Measurements from ENCODE around the gene CTSZ. TPM values are rescaled to one million over a fixed set of nuclear protein-coding genes. Genes with fewer than 3 reads are reported as not detected.

Gene CTSZ
- total and polyA plus RNA-seq, 2 of the 4 experiments (the other 2 are of a cell fraction) = 46.1 to 88.5 TPM

DNA sequence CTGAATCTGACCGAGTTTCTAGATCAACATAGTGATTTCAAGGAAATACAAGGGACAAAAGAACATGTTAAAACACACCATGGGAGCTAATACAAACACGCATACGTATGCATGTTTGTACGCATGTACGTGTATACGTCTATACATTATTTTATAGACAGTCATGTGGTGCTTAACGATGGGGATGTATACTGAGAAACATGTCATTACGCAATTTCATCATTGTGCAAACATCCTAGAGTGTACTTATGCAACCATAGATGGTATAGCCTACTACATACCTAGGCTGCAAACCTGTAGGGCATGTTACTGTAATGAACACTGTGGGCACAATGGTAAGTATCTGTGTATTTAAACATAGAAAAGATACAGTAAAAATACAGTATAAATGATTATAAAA, 51.0 kb downstream of the CTSZ start:
- Histone ChIP-seq H3K9ac (ENCODE audit: low read depth, low read length) (no peak overlapping the region), H3K4me1 (ENCODE audit: control insufficient read depth, insufficient read depth, low read length) (no peaks in the 10 kb centered on the region), H3K4ac (ENCODE audit: low read depth, low read length) (no peak overlapping the region), H2AK5ac (ENCODE audit: low read depth, low read length) (no peak overlapping the region), H4K20me1 (ENCODE audit: insufficient read depth, low read length) (no peaks in the 10 kb centered on the region), H3K79me1 (ENCODE audit: low read depth in 1 of 2, low read length in 2 of 2) (no peaks in the 10 kb centered on the region), H4K91ac (ENCODE audit: insufficient read depth, low read depth, low read length) (no peak overlapping the region), H3K27me3 (ENCODE audit: control insufficient read depth, insufficient read depth, low read length) (no peaks in the 10 kb centered on the region; the same call in 1 of the 2 replicates), H2BK15ac (ENCODE audit: low read depth, low read length) (no peak overlapping the region), H3K27ac (ENCODE audit: insufficient read depth, low read length) (no peak overlapping the region), H2BK5ac (ENCODE audit: low read depth, low read length, poor library complexity, severe bottlenecking) (no peak overlapping the region), H3K36me3 (ENCODE audit: control insufficient read depth, insufficient read depth, low read length) (no peaks in the 10 kb centered on the region), H3K14ac (replicated peaks; ENCODE audit: low read depth, low read length) (no peak overlapping the region), H3K9me1 (ENCODE audit: insufficient read depth, low read length) (no peaks in the 10 kb centered on the region), H2AFZ (replicated peaks; ENCODE audit: low read length, poor library complexity) (no peak overlapping the region), H4K8ac (ENCODE audit: low read depth in 2 of 2, low read length in 2 of 2) (no peak overlapping the region), H4K5ac (ENCODE audit: low read depth, low read length) (no peak overlapping the region), H2AK9ac (replicated peaks; ENCODE audit: low read depth, low read length, poor library complexity) (no peak overlapping the region), H2BK20ac (ENCODE audit: low read depth, low read length) (no peak overlapping the region), H3K4me2 (ENCODE audit: low read depth, low read length) (no peak overlapping the region), H3K18ac (ENCODE audit: low read depth, low read length) (no peak overlapping the region), H3K9me3 (ENCODE audit: control insufficient read depth, insufficient read depth, low read length) (no peaks in the 10 kb centered on the region), H2BK120ac (ENCODE audit: low read depth, low read length) (no peak overlapping the region), H3K56ac (ENCODE audit: extremely low read depth, insufficient read depth, low read length) (no peak overlapping the region), H3K4me3 (ENCODE audit: insufficient read depth, low read depth, low read length) (no peak overlapping the region), H3K23ac (ENCODE audit: low read depth, low read length) (no peak overlapping the region)
- no CpG with 5 or more reads among the region's 8 CpGs for WGBS, 2 experiments (ENCODE audit: extremely low coverage in 2 of 2, insufficient read length in 1 of 2)
- CTCF ChIA-PET = no interaction called here
- intact Hi-C loops (cut with micrococcal nuclease) = no loop called here
- DNase-seq (no peak), ATAC-seq (ENCODE audit: low read depth) (no peak)
- no TSS peak for BruUV-seq (replicated peaks)
- in situ Hi-C loops (cut with MboI; ENCODE audit: low sequenced_read_pairs) = no loop called here
- TF ChIP-seq CEBPB (IDR thresholded peaks at IDR 0.05; ENCODE audit: low read depth, low read length) = peak; percentile 69
- TF ChIP-seq CHD1 (IDR thresholded peaks at IDR 0.05; ENCODE audit: low read depth, low read length) = no peak
- POLR2A ChIA-PET (ENCODE audit: unreplicated experiment) = no interaction called here
- dilution Hi-C loops (cut with HindIII; ENCODE audit: low sequenced_read_pairs, unreplicated experiment) = no loop called here

Data from IMR-90 (cell line).